Anterior cingulate cortex (tissue), 58 donors: ENCODE results near the gene PCDHA7.
A peak's percentile ranks its signal among the peaks of the same experiment; 100 is the strongest.
"Not testable (repeated sequence)": the region's sequence is repeated elsewhere in the genome, so short reads cannot be mapped to it uniquely, and the experiment has no call there.

ENCODE experiments used
- DNase-seq, 58 donors: peaks; one replicate each; lab custom pipeline; 2025; lab: John Stamatoyannopoulos, UW

The PCDHA7 gene

GRCh38 chr5:140821375-140822280 lies 12.4 kb upstream of the PCDHA7 start, which contains the start of gene PCDHA5:
Gene PCDHA5, plus strand, starts transcription at chr5:140821613.
- peak in 3 of 58 donors; percentile 22 to 59 (median 23) for DNase-seq

GRCh38 chr5:140822281-140822629 lies 11.8 kb upstream of the PCDHA7 start:
- no peak for DNase-seq

- DNase-seq: not testable (repeated sequence)
Measured at GRCh38 chr5:140822969-140823368, 11.1 kb upstream of the PCDHA7 start.

- DNase-seq: no peak
Measured at GRCh38 chr5:140823475-140823874, 10.6 kb upstream of the PCDHA7 start.

- DNase-seq: no peak
Measured at GRCh38 chr5:140827704-140828361, 6.2 kb upstream of the PCDHA7 start, which contains the start of gene PCDHA6. Gene PCDHA6, plus strand, starts transcription at chr5:140827960. Its CDS starts 132 bp downstream, at chr5:140828092.

- DNase-seq: no peak
Measured at GRCh38 chr5:140828362-140828737, 5.7 kb upstream of the PCDHA7 start.

GRCh38 chr5:140829511-140830501 lies 4.3 kb upstream of the PCDHA7 start:
- DNase-seq: not testable (repeated sequence)

GRCh38 chr5:140834439-140835008 lies 455 bp downstream of the PCDHA7 start:
- not testable (repeated sequence) for DNase-seq

GRCh38 chr5:140835622-140836510 lies 1.8 kb downstream of the PCDHA7 start:
- DNase-seq: no peak

- peak in 4 of 58 donors; percentile 1 to 33 (median 22) for DNase-seq
Measured at GRCh38 chr5:140840978-140841962, 7.2 kb downstream of the PCDHA7 start, which contains the start of gene PCDHA8. Gene PCDHA8, plus strand, starts transcription at chr5:140841187. Its CDS starts 135 bp downstream, at chr5:140841322.

GRCh38 chr5:140842798-140843733 lies 9.0 kb downstream of the PCDHA7 start:
- DNase-seq: no peak

GRCh38 chr5:140848139-140849102 lies 14.4 kb downstream of the PCDHA7 start, which contains the start of gene PCDHA9:
Gene PCDHA9, plus strand, starts transcription at chr5:140848382. Its CDS starts 114 bp downstream, at chr5:140848496.
- not testable (repeated sequence) for DNase-seq

- not testable (repeated sequence) for DNase-seq
Measured at GRCh38 chr5:140849831-140850634, 16.0 kb downstream of the PCDHA7 start.
